GM12891 (cell line): ENCODE measurements around the gene IFT20.

ENCODE experiments used
- POLR2A ChIP-seq: IDR thresholded peaks from 2 replicates; pipeline ENCODE4 v1.6.1; 2011; ENCODE audit warnings: low read depth, low read length, control low read depth
- POLR2AphosphoS5 ChIP-seq: IDR thresholded peaks from 2 replicates; pipeline ENCODE4 v1.6.1; 2011; ENCODE audit warnings: low read depth, low read length, control low read depth
- TAF1 ChIP-seq: IDR thresholded peaks from 2 replicates; pipeline ENCODE4 v1.6.1; 2011; ENCODE audit warnings: low read depth, low read length, control low read depth

GRCh38 chr17:28341516-28341915 is 6.2 kb upstream of the IFT20 start:
- TF ChIP-seq POLR2A = no peak
- TF ChIP-seq TAF1 = no peak
- TF ChIP-seq POLR2AphosphoS5 = no peak
